SK-N-SH (cell line): ENCODE results near the gene CTXN3.

ENCODE experiments used
- EZH2phosphoT487 ChIP-seq: fragments of 200-600 bp; sonication (generic); IDR thresholded peaks from 2 replicates; pipeline ENCODE4 v1.6.1; 2017; ENCODE audit warnings: low read depth, mixed run types, mild to moderate bottlenecking, antibody characterized with exemption, moderate library complexity, borderline replicate concordance
- FOSL2 ChIP-seq: IDR thresholded peaks from 2 replicates; pipeline ENCODE4 v1.4.0; 2012; ENCODE audit warnings: low read depth, mild to moderate bottlenecking, moderate library complexity, borderline replicate concordance
- GATA2 ChIP-seq: sonication (generic); formaldehyde crosslinking; IDR thresholded peaks from 2 replicates; pipeline ENCODE4 v1.5.0; 2020; ENCODE audit warnings: mild to moderate bottlenecking, missing genetic modification reagents
- JUND ChIP-seq: IDR thresholded peaks from 2 replicates; pipeline ENCODE4 v1.4.0; 2012
- POLR2AphosphoS5 ChIP-seq: IDR thresholded peaks from 2 replicates; pipeline ENCODE4 v1.6.1; 2012; ENCODE audit warnings: low read depth, low read length
- SIN3A ChIP-seq: IDR thresholded peaks from 2 replicates; pipeline ENCODE4 v1.6.1; 2012; ENCODE audit warnings: low read depth, mild to moderate bottlenecking, low read length, moderate library complexity, borderline replicate concordance
- SMC3 ChIP-seq: IDR thresholded peaks from 2 replicates; pipeline ENCODE4 v1.6.1; 2012; ENCODE audit warnings: low read depth, low read length, improper control_type of control experiment
- ZBTB33 ChIP-seq: IDR thresholded peaks from 2 replicates; pipeline ENCODE4 v1.4.0; 2012; ENCODE audit warnings: low read depth, borderline replicate concordance
- TF ChIP-seq, protein P1 (sequence below): fragments of 200-600 bp; sonication (generic); IDR thresholded peaks from 2 replicates; pipeline ENCODE4 v1.6.1; 2017; ENCODE audit warnings: antibody characterized with exemption, mild to moderate bottlenecking, moderate library complexity
- TF ChIP-seq, protein P2 (sequence below): IDR thresholded peaks from 2 replicates; pipeline ENCODE4; 2012
- TF ChIP-seq, protein P3 (sequence below): IDR thresholded peaks from 2 replicates; pipeline ENCODE4 v1.4.0; 2012; ENCODE audit warnings: low read depth

DNA sequence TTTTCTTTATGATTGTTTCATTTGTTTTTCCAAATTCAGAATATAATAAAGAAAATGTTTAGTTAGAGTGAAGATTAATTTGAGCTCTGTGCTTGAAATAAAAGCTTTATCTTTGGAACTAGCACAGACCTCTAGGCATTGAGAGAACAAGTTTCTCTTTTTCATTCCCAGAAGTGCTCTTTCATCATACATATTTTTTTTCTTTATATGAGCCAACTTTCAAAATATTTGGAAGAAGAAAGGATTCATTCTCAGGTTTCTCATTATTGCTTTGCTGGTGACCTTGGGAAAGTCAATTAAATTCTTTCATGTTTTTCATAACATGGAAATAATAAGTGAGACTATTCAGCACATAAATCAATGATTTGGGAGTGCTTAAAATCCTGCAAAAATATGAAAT, 16.8 kb downstream of the CTXN3 start:
- TF ChIP-seq, protein P1, sequence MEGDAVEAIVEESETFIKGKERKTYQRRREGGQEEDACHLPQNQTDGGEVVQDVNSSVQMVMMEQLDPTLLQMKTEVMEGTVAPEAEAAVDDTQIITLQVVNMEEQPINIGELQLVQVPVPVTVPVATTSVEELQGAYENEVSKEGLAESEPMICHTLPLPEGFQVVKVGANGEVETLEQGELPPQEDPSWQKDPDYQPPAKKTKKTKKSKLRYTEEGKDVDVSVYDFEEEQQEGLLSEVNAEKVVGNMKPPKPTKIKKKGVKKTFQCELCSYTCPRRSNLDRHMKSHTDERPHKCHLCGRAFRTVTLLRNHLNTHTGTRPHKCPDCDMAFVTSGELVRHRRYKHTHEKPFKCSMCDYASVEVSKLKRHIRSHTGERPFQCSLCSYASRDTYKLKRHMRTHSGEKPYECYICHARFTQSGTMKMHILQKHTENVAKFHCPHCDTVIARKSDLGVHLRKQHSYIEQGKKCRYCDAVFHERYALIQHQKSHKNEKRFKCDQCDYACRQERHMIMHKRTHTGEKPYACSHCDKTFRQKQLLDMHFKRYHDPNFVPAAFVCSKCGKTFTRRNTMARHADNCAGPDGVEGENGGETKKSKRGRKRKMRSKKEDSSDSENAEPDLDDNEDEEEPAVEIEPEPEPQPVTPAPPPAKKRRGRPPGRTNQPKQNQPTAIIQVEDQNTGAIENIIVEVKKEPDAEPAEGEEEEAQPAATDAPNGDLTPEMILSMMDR = no peak
- TF ChIP-seq POLR2AphosphoS5 (no peak), SIN3A (no peak), SMC3 (no peak), ZBTB33 (no peak), GATA2 (CRISPR knock-in tag) (no peak), EZH2phosphoT487 (no peak), JUND (no peak), FOSL2 (no peak)
- TF ChIP-seq, protein P2, sequence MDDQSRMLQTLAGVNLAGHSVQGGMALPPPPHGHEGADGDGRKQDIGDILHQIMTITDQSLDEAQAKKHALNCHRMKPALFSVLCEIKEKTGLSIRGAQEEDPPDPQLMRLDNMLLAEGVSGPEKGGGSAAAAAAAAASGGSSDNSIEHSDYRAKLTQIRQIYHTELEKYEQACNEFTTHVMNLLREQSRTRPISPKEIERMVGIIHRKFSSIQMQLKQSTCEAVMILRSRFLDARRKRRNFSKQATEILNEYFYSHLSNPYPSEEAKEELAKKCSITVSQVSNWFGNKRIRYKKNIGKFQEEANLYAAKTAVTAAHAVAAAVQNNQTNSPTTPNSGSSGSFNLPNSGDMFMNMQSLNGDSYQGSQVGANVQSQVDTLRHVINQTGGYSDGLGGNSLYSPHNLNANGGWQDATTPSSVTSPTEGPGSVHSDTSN = no peak
- TF ChIP-seq, protein P3, sequence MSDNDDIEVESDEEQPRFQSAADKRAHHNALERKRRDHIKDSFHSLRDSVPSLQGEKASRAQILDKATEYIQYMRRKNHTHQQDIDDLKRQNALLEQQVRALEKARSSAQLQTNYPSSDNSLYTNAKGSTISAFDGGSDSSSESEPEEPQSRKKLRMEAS = no peak
